AG09309 (cell line): ENCODE results near the gene EN1.
A peak's percentile ranks its signal among the peaks of the same experiment; 100 is the strongest.

Experiments
- DNase-seq: peaks from one replicate; pipeline ENCODE4 v3.0.0-alpha.2; 2010; ENCODE audit warnings: low read depth
- H3K4me3 ChIP-seq: 2 replicates; pipeline ENCODE4 v1.5.1; 2011; ENCODE audit warnings: mild to moderate bottlenecking, low read depth, low read length, moderate library complexity; ENCODE audit not compliant: control insufficient read depth
- CTCF ChIP-seq: IDR thresholded peaks from 2 replicates; pipeline ENCODE4 v1.5.1; 2011; ENCODE audit warnings: mild to moderate bottlenecking, low read depth, low read length, inconsistent platforms; ENCODE audit not compliant: insufficient read depth, control insufficient read depth; ENCODE audit errors: missing control alignments

The EN1 gene

GRCh38 chr2:118856978-118857676 lies 9.7 kb upstream of the EN1 start:
- H3K4me3 ChIP-seq = no peak overlapping the region
- TF ChIP-seq CTCF = no peak
- no peak for DNase-seq

GRCh38 chr2:118856330-118856977 lies 9.0 kb upstream of the EN1 start:
- TF ChIP-seq CTCF = no peak

GRCh38 chr2:118855451-118856279 lies 8.2 kb upstream of the EN1 start:
- peak; percentile 92 for TF ChIP-seq CTCF
- peak; percentile 11 for DNase-seq
- H3K4me3 ChIP-seq = peak overlapping the region; percentile 43

More at GRCh38 chr2:118856330-118856977, 9.0 kb upstream of the EN1 start:
- H3K4me3 ChIP-seq = no peak overlapping the region
- no peak for DNase-seq

GRCh38 chr2:118854507-118855345 lies 7.3 kb upstream of the EN1 start:
- DNase-seq = no peak
- no peak for TF ChIP-seq CTCF
- H3K4me3 ChIP-seq = peak overlapping the region; percentile 43

GRCh38 chr2:118853651-118854291 lies 6.3 kb upstream of the EN1 start:
- no peak for TF ChIP-seq CTCF
- H3K4me3 ChIP-seq = no peak overlapping the region
- no peak for DNase-seq
